Activated naive CD4-positive, alpha-beta T cell treated with anti-CD3 and anti-CD28 coated beads, Interleukin-2, amount 50 U/mL, for 24 hours (primary cell): ENCODE measurements around the gene AP3D1.

Experiments used
- H3K27ac Mint-ChIP-seq: one replicate; pipeline ENCODE4 v1.8.0; 2021; ENCODE audit warnings: mild to moderate bottlenecking, mixed read lengths
- H3K27me3 Mint-ChIP-seq: one replicate; pipeline ENCODE4 v1.8.0; 2021; ENCODE audit warnings: mixed read lengths
- H3K36me3 Mint-ChIP-seq: one replicate; pipeline ENCODE4 v1.8.0; 2021; ENCODE audit warnings: mixed read lengths
- H3K4me1 Mint-ChIP-seq: one replicate; pipeline ENCODE4 v1.8.0; 2021; ENCODE audit warnings: mixed read lengths
- H3K4me3 Mint-ChIP-seq: one replicate; pipeline ENCODE4 v1.8.0; 2021; ENCODE audit warnings: mild to moderate bottlenecking, mixed read lengths
- H3K9me3 Mint-ChIP-seq: one replicate; pipeline ENCODE4 v1.8.0; 2021; ENCODE audit warnings: mixed read lengths

AP3D1 gene

GRCh38 chr19:2080336-2080988, 70.9 kb downstream of the AP3D1 start:
- H3K9me3 Mint-ChIP-seq = no peaks in the 10 kb centered on the region
- H3K27ac Mint-ChIP-seq = peak overlapping the region; percentile 80
- H3K4me3 Mint-ChIP-seq = peak overlapping the region; percentile 95
- H3K4me1 Mint-ChIP-seq = peaks cover 43% of the 10 kb centered on the region
- no peaks in the 10 kb centered on the region for H3K27me3 Mint-ChIP-seq
- H3K36me3 Mint-ChIP-seq = peaks cover 2% of the 10 kb centered on the region

GRCh38 chr19:2079865-2080301, 71.5 kb downstream of the AP3D1 start:
- Mint-ChIP-seq H3K27ac (peak overlapping the region; percentile 80), H3K36me3 (peaks cover 2% of the 10 kb centered on the region), H3K4me3 (peak overlapping the region; percentile 95), H3K27me3 (no peaks in the 10 kb centered on the region), H3K9me3 (no peaks in the 10 kb centered on the region), H3K4me1 (peaks cover 39% of the 10 kb centered on the region)

GRCh38 chr19:2079076-2079864, 72.1 kb downstream of the AP3D1 start:
- peak overlapping the region; percentile 95 for H3K4me3 Mint-ChIP-seq
- peak overlapping the region; percentile 92 for H3K27ac Mint-ChIP-seq
- H3K4me1 Mint-ChIP-seq = peaks cover 42% of the 10 kb centered on the region
- H3K27me3 Mint-ChIP-seq = no peaks in the 10 kb centered on the region
- no peaks in the 10 kb centered on the region for H3K9me3 Mint-ChIP-seq
- peaks cover 2% of the 10 kb centered on the region for H3K36me3 Mint-ChIP-seq

- Mint-ChIP-seq H3K27me3 (no peaks in the 10 kb centered on the region), H3K4me3 (no peak overlapping the region), H3K4me1 (peaks cover 40% of the 10 kb centered on the region), H3K36me3 (peaks cover 3% of the 10 kb centered on the region), H3K27ac (no peak overlapping the region), H3K9me3 (no peaks in the 10 kb centered on the region)
These were observed 73.3 kb downstream of the AP3D1 start for GRCh38 chr19:2077833-2078619.

- Mint-ChIP-seq H3K4me3 (no peak overlapping the region), H3K36me3 (peaks cover 6% of the 10 kb centered on the region), H3K4me1 (peaks cover 36% of the 10 kb centered on the region), H3K27ac (no peak overlapping the region), H3K27me3 (no peaks in the 10 kb centered on the region), H3K9me3 (no peaks in the 10 kb centered on the region)
These were observed 74.0 kb downstream of the AP3D1 start for GRCh38 chr19:2077398-2077797.

GRCh38 chr19:2076526-2076944, 74.8 kb downstream of the AP3D1 start:
- H3K9me3 Mint-ChIP-seq = no peaks in the 10 kb centered on the region
- H3K27me3 Mint-ChIP-seq = no peaks in the 10 kb centered on the region
- no peak overlapping the region for H3K4me3 Mint-ChIP-seq
- peaks cover 8% of the 10 kb centered on the region for H3K36me3 Mint-ChIP-seq
- H3K27ac Mint-ChIP-seq = no peak overlapping the region
- peaks cover 33% of the 10 kb centered on the region for H3K4me1 Mint-ChIP-seq

- Mint-ChIP-seq H3K27me3 (no peaks in the 10 kb centered on the region), H3K9me3 (no peaks in the 10 kb centered on the region), H3K27ac (peak overlapping the region; percentile 55), H3K36me3 (peaks cover 8% of the 10 kb centered on the region), H3K4me1 (peaks cover 21% of the 10 kb centered on the region), H3K4me3 (no peak overlapping the region)
These were observed 78.4 kb downstream of the AP3D1 start for GRCh38 chr19:2072757-2073551.

GRCh38 chr19:2070986-2071673, 80.2 kb downstream of the AP3D1 start:
- H3K27ac Mint-ChIP-seq = peak overlapping the region; percentile 84
- no peaks in the 10 kb centered on the region for H3K27me3 Mint-ChIP-seq
- H3K4me1 Mint-ChIP-seq = peaks cover 21% of the 10 kb centered on the region
- no peaks in the 10 kb centered on the region for H3K9me3 Mint-ChIP-seq
- peaks cover 8% of the 10 kb centered on the region for H3K36me3 Mint-ChIP-seq
- H3K4me3 Mint-ChIP-seq = no peak overlapping the region

GRCh38 chr19:2070436-2070827, 80.9 kb downstream of the AP3D1 start:
- H3K9me3 Mint-ChIP-seq = no peaks in the 10 kb centered on the region
- peaks cover 21% of the 10 kb centered on the region for H3K4me1 Mint-ChIP-seq
- no peaks in the 10 kb centered on the region for H3K27me3 Mint-ChIP-seq
- peak overlapping the region; percentile 15 for H3K4me3 Mint-ChIP-seq
- H3K36me3 Mint-ChIP-seq = peaks cover 8% of the 10 kb centered on the region
- no peak overlapping the region for H3K27ac Mint-ChIP-seq

GRCh38 chr19:2064788-2065524, 86.4 kb downstream of the AP3D1 start:
- no peak overlapping the region for H3K4me3 Mint-ChIP-seq
- no peaks in the 10 kb centered on the region for H3K36me3 Mint-ChIP-seq
- H3K9me3 Mint-ChIP-seq = no peaks in the 10 kb centered on the region
- peaks cover 30% of the 10 kb centered on the region for H3K4me1 Mint-ChIP-seq
- H3K27ac Mint-ChIP-seq = no peak overlapping the region
- no peaks in the 10 kb centered on the region for H3K27me3 Mint-ChIP-seq

- Mint-ChIP-seq H3K4me3 (no peak overlapping the region), H3K36me3 (no peaks in the 10 kb centered on the region), H3K27me3 (no peaks in the 10 kb centered on the region), H3K4me1 (peaks cover 27% of the 10 kb centered on the region), H3K27ac (no peak overlapping the region), H3K9me3 (no peaks in the 10 kb centered on the region)
These were observed 87.0 kb downstream of the AP3D1 start for GRCh38 chr19:2064395-2064787.

- H3K4me3 Mint-ChIP-seq = no peak overlapping the region
- H3K27me3 Mint-ChIP-seq = no peaks in the 10 kb centered on the region
- H3K36me3 Mint-ChIP-seq = no peaks in the 10 kb centered on the region
- peak overlapping the region; percentile 46 for H3K27ac Mint-ChIP-seq
- no peaks in the 10 kb centered on the region for H3K9me3 Mint-ChIP-seq
- peaks cover 31% of the 10 kb centered on the region for H3K4me1 Mint-ChIP-seq
These were observed 87.5 kb downstream of the AP3D1 start for GRCh38 chr19:2063824-2064223.

GRCh38 chr19:2062770-2063169, 88.6 kb downstream of the AP3D1 start:
- Mint-ChIP-seq H3K9me3 (no peaks in the 10 kb centered on the region), H3K36me3 (no peaks in the 10 kb centered on the region), H3K4me1 (peaks cover 37% of the 10 kb centered on the region), H3K27me3 (no peaks in the 10 kb centered on the region), H3K4me3 (peak overlapping the region; percentile 90), H3K27ac (peak overlapping the region; percentile 17)

- H3K9me3 Mint-ChIP-seq = no peaks in the 10 kb centered on the region
- no peaks in the 10 kb centered on the region for H3K36me3 Mint-ChIP-seq
- no peaks in the 10 kb centered on the region for H3K27me3 Mint-ChIP-seq
- H3K4me3 Mint-ChIP-seq = peak overlapping the region; percentile 90
- peaks cover 37% of the 10 kb centered on the region for H3K4me1 Mint-ChIP-seq
- H3K27ac Mint-ChIP-seq = peak overlapping the region; percentile 17
These were observed 89.0 kb downstream of the AP3D1 start for GRCh38 chr19:2062389-2062729.
